Testis (tissue), 2 donors: ENCODE results near the gene RPAIN.

Source experiments
- POLR2A ChIP-seq: fragments of 450-650 bp; IDR thresholded peaks from one replicate; pipeline ENCODE4 v1.6.1; 2017; ENCODE audit warnings: antibody characterized with exemption, mild to moderate bottlenecking, moderate library complexity
- TF ChIP-seq, protein P1 (sequence below), 3 experiments: fragments of 450-650 bp in 2 of 3; fragments of 200-600 bp in 1 of 3; sonication (generic) in 1 of 3; IDR thresholded peaks; one replicate each; pipeline ENCODE4 v1.5.1; 2016 to 2019; ENCODE audit warnings: antibody characterized with exemption in 3 of 3, mild to moderate bottlenecking in 2 of 3, moderate library complexity in 1 of 3

GRCh38 chr17:5468075-5468473, 48.1 kb downstream of the RPAIN start:
- no peak for TF ChIP-seq POLR2A
- TF ChIP-seq, protein P1, sequence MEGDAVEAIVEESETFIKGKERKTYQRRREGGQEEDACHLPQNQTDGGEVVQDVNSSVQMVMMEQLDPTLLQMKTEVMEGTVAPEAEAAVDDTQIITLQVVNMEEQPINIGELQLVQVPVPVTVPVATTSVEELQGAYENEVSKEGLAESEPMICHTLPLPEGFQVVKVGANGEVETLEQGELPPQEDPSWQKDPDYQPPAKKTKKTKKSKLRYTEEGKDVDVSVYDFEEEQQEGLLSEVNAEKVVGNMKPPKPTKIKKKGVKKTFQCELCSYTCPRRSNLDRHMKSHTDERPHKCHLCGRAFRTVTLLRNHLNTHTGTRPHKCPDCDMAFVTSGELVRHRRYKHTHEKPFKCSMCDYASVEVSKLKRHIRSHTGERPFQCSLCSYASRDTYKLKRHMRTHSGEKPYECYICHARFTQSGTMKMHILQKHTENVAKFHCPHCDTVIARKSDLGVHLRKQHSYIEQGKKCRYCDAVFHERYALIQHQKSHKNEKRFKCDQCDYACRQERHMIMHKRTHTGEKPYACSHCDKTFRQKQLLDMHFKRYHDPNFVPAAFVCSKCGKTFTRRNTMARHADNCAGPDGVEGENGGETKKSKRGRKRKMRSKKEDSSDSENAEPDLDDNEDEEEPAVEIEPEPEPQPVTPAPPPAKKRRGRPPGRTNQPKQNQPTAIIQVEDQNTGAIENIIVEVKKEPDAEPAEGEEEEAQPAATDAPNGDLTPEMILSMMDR (IDR thresholded peaks at IDR 0.05) = no peak
